Fibroblast of lung (primary cell): ENCODE data around the gene ATP5F1D. TPM values are rescaled to one million over a fixed set of nuclear protein-coding genes. Genes with fewer than 3 reads are reported as not detected.

Experiments used
- DNase-seq, 2 donors: peaks; one replicate each; pipeline versions ENCODE4 v3.0.0 to v3.0.0-alpha.2; 2010; ENCODE audit warnings: low read depth in 2 of 2
- H2AFZ ChIP-seq: 2 replicates; pipeline ENCODE4 v1.5.1; 2012; ENCODE audit warnings: low read length, control low read depth, inconsistent platforms
- H3K27ac ChIP-seq: 2 replicates; pipeline ENCODE4 v1.5.1; 2011; ENCODE audit warnings: low read length, control low read depth; ENCODE audit not compliant: insufficient read depth
- H3K27me3 ChIP-seq: 2 replicates; pipeline ENCODE4 v1.5.1; 2011; ENCODE audit warnings: mild to moderate bottlenecking, low read length; ENCODE audit not compliant: control insufficient read depth, insufficient read depth
- H3K36me3 ChIP-seq: 2 replicates; pipeline ENCODE4 v1.5.1; 2011; ENCODE audit warnings: low read length; ENCODE audit not compliant: control insufficient read depth, insufficient read depth
- H3K4me1 ChIP-seq: 2 replicates; pipeline ENCODE4 v1.5.1; 2011; ENCODE audit warnings: low read length; ENCODE audit not compliant: control insufficient read depth, insufficient read depth; ENCODE audit errors: extremely low read depth
- H3K4me2 ChIP-seq: 2 replicates; pipeline ENCODE4 v1.5.1; 2011; ENCODE audit warnings: low read length, control low read depth; ENCODE audit not compliant: insufficient read depth; ENCODE audit errors: extremely low read depth
- H3K4me3 ChIP-seq, 4 experiments: fragments of 200-600 bp in 1 of 4; sonication (generic) in 1 of 4; replicated peaks in 1 of 4; 2 replicates each; pipeline ENCODE4 v1.5.1; 2011 to 2016; ENCODE audit warnings: low read length in 4 of 4, low read depth in 3 of 4, mild to moderate bottlenecking in 3 of 4, control low read depth in 2 of 4, inconsistent platforms in 1 of 4, mixed read lengths in 1 of 4; ENCODE audit not compliant: insufficient read depth in 1 of 4; ENCODE audit errors: control extremely low read depth in 1 of 4
- H3K79me2 ChIP-seq: 2 replicates; pipeline ENCODE4 v1.5.1; 2012; ENCODE audit warnings: mild to moderate bottlenecking, low read length, inconsistent platforms; ENCODE audit not compliant: control insufficient read depth, insufficient read depth
- H3K9ac ChIP-seq: 2 replicates; pipeline ENCODE4 v1.5.1; 2011; ENCODE audit warnings: mild to moderate bottlenecking, low read length, control low read depth; ENCODE audit not compliant: insufficient read depth
- H3K9me3 ChIP-seq: 2 replicates; pipeline ENCODE4 v1.5.1; 2012; ENCODE audit warnings: low read depth, low read length; ENCODE audit not compliant: control insufficient read depth, insufficient read depth
- H4K20me1 ChIP-seq: 2 replicates; pipeline ENCODE4 v1.5.1; 2011; ENCODE audit warnings: low read length; ENCODE audit not compliant: control insufficient read depth, insufficient read depth; ENCODE audit errors: extremely low read depth
- EZH2 ChIP-seq: IDR thresholded peaks from 2 replicates; pipeline ENCODE4 v1.5.1; 2012; ENCODE audit warnings: low read length, control low read depth, mild to moderate bottlenecking; ENCODE audit errors: missing control alignments
- polyA plus RNA-seq, 2 donors: library from polyadenylated mRNA; depleted of rRNA in 1 of 2; stranded (reverse) in 1 of 2; unstranded in 1 of 2; fragments of >200 nt; gene quantifications; 2 replicates each; pipeline ENCODE4 v1.2.1, GENCODE V29; 2011 to 2012; ENCODE audit warnings: missing spikeins in 1 of 2
- total RNA-seq: library from RNA; depleted of rRNA; stranded (reverse); fragments of >200 nt; gene quantifications from 2 replicates; pipeline ENCODE4 v1.2.1, GENCODE V29; 2014
- TF ChIP-seq, protein P1 (sequence below), 2 donors: IDR thresholded peaks in 1 of 2; conservative IDR thresholded peaks in 1 of 2; 1 replicate in 1 of 2; 2 replicates in 1 of 2; pipeline ENCODE4 v1.5.1; 2011 to 2012; ENCODE audit warnings: low read length in 2 of 2, control low read depth in 1 of 2, inconsistent platforms in 1 of 2, low read depth in 1 of 2, mild to moderate bottlenecking in 1 of 2

ATP5F1D gene
- total and polyA plus RNA-seq, 2 donors (not counting 1 experiment from before 2014, with no cell fraction given), result 20.5 to 53.8 TPM

DNA sequence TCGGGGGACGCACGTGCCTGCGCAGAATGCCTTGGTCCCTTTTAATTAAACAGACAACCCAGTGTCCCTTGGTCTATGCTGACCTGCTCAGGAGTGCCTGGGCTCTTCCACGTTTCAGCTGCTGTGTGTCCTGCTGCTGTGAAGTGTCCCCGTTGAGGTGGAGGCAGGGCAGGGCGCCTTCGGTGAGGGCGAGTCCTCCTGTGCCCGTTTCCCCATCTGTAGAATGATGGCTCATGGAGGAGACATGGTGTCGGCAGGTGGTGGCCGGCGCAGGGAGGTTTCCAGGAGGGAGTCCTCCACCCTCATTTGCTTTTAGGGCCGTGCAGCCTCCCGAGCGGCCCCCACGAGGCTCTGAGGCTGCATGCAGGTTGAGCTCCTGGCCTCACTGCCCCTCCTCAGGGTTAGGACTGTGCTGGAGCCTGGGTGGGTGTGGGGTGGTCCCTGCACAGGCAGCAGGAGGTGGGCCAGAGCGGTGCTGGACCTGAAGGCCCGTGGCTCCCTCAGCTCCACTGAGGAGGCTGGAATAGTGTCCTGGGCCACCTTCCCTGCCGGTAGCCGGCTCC, 27.2 kb upstream of the ATP5F1D start:
- TF ChIP-seq EZH2, result no peak
- TF ChIP-seq, protein P1, sequence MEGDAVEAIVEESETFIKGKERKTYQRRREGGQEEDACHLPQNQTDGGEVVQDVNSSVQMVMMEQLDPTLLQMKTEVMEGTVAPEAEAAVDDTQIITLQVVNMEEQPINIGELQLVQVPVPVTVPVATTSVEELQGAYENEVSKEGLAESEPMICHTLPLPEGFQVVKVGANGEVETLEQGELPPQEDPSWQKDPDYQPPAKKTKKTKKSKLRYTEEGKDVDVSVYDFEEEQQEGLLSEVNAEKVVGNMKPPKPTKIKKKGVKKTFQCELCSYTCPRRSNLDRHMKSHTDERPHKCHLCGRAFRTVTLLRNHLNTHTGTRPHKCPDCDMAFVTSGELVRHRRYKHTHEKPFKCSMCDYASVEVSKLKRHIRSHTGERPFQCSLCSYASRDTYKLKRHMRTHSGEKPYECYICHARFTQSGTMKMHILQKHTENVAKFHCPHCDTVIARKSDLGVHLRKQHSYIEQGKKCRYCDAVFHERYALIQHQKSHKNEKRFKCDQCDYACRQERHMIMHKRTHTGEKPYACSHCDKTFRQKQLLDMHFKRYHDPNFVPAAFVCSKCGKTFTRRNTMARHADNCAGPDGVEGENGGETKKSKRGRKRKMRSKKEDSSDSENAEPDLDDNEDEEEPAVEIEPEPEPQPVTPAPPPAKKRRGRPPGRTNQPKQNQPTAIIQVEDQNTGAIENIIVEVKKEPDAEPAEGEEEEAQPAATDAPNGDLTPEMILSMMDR (conservative IDR thresholded peaks at IDR 0.05 in 1 of 2, IDR thresholded peaks at IDR 0.05 in 1 of 2; ENCODE audit: low read depth in 1 of 2, low read length in 2 of 2), result no peak
- peak overlapping the region; percentile 45 for H3K4me2 ChIP-seq
- no peaks in the 10 kb centered on the region for H3K27me3 ChIP-seq
- H4K20me1 ChIP-seq, result no peaks in the 10 kb centered on the region
- peak overlapping the region; percentile 57 for H3K27ac ChIP-seq
- H3K9me3 ChIP-seq, result no peaks in the 10 kb centered on the region
- no peak for DNase-seq
- H3K79me2 ChIP-seq, result peaks cover 80% of the 10 kb centered on the region
- no peak overlapping the region for H2AFZ ChIP-seq
- H3K36me3 ChIP-seq, result peaks cover 11% of the 10 kb centered on the region
- peaks cover 24% of the 10 kb centered on the region for H3K4me1 ChIP-seq
- no peak overlapping the region for H3K4me3 ChIP-seq
- peak overlapping the region; percentile 27 for H3K9ac ChIP-seq

DNA sequence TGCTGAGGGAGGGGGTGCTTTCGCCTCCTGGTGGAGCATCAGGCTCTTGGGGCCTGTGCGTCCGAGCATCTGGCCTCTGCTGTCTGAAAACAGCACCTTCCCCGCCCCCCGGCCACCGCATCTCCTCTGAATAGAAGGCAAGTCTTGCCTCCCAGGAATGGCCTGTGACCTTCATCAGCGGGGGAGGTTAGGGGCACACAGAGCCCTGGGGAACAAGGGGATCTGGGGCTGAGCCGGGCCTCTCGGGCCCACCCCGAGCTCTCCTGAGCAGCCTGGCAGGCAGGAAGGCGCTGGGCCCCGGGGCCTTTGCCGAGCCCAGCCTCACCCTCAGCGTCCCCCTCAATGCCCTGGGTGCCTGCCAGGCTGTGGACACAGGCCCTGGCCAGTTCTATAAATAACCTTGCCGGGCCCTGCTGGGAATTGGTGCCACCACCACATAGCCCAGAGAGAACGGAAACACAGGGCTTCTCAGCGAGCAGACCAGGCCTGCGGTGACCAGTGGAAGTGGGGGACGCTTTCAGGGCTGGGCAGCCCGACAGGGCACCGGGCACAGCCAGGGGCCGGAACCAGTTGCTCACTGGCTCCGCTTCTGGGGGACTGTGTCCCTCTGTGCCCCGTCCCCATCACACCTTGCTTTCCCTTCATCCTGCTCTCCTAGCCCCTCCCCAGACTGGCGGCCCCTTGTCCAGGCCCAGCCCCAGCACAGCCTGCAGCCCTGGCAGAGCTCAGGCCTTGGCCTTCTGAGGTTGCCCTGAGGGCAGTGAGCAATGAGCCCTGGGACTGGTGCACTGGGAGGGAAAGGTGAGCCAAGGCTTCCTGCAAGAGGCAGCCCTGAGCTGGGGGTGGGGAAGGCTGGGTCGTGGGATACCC, 26.5 kb upstream of the ATP5F1D start:
- no peaks in the 10 kb centered on the region for H3K27me3 ChIP-seq
- H3K36me3 ChIP-seq, result peaks cover 8% of the 10 kb centered on the region
- H2AFZ ChIP-seq, result no peak overlapping the region
- peaks cover 74% of the 10 kb centered on the region for H3K79me2 ChIP-seq
- H3K4me2 ChIP-seq, result peak overlapping the region; percentile 45
- H3K4me1 ChIP-seq, result peaks cover 24% of the 10 kb centered on the region
- no peaks in the 10 kb centered on the region for H3K9me3 ChIP-seq
- TF ChIP-seq, protein P1 (conservative IDR thresholded peaks at IDR 0.05 in 1 of 2, IDR thresholded peaks at IDR 0.05 in 1 of 2; ENCODE audit: low read depth in 1 of 2, low read length in 2 of 2), result peak in 1 of 2 donors; percentile 3
- no peak for TF ChIP-seq EZH2
- peak overlapping the region; percentile 57 for H3K27ac ChIP-seq
- H3K4me3 ChIP-seq, result peak overlapping the region in 1 of 4 experiments; percentile 4
- H3K9ac ChIP-seq, result peak overlapping the region; percentile 27
- H4K20me1 ChIP-seq, result no peaks in the 10 kb centered on the region
- peak in 1 of 2 donors; percentile 52 for DNase-seq

DNA sequence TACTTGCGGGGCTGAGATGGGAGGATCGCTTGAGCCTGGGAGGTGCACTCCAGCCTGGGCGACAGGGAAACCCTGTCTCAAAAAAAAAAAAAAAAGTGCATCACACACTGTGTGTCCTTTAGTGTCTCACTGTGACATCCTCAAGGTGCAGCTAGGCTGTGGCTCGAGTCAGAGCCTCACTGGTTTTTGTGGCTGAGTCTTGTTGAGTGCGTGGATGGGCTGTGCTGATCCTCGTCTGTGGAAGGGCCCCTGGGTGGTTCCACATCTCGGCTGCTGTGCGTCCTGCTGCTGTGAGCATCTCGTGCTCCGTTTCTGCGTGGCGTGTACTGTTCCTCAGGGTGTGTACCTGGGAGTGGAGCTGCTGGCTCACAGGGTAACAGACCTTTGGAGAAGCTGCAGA, 24.8 kb upstream of the ATP5F1D start:
- Histone ChIP-seq H3K4me1 (peaks cover 26% of the 10 kb centered on the region), H3K27ac (no peak overlapping the region), H3K36me3 (peaks cover 15% of the 10 kb centered on the region), H3K9ac (no peak overlapping the region), H3K79me2 (peaks cover 58% of the 10 kb centered on the region), H2AFZ (no peak overlapping the region), H3K27me3 (no peaks in the 10 kb centered on the region), H3K9me3 (no peaks in the 10 kb centered on the region), H3K4me2 (no peak overlapping the region), H4K20me1 (no peaks in the 10 kb centered on the region), H3K4me3 (no peak overlapping the region)
- TF ChIP-seq EZH2, result no peak
- TF ChIP-seq, protein P1 (conservative IDR thresholded peaks at IDR 0.05 in 1 of 2, IDR thresholded peaks at IDR 0.05 in 1 of 2; ENCODE audit: low read depth in 1 of 2, low read length in 2 of 2), result no peak
- no peak for DNase-seq
